WTC11 (cell line): ENCODE measurements around the gene SCGB3A2. TPM values are rescaled to one million over a fixed set of nuclear protein-coding genes. Genes with fewer than 3 reads are reported as not detected.

Experiments used
- CBFB ChIP-seq: sonication (generic); formaldehyde crosslinking; IDR thresholded peaks from 2 replicates; pipeline ENCODE4 v1.8.1; 2022; ENCODE audit warnings: mild to moderate bottlenecking, low read depth, missing genetic modification reagents
- EMX1 ChIP-seq: fragments of 250-450 bp; sonication (Bioruptor Pico); IDR thresholded peaks from 2 replicates; pipeline ENCODE4 v1.8.0; 2021; ENCODE audit warnings: mild to moderate bottlenecking
- ETV6 ChIP-seq: sonication (generic); formaldehyde crosslinking; IDR thresholded peaks from 2 replicates; pipeline ENCODE4 v1.8.1; 2022; ENCODE audit warnings: mild to moderate bottlenecking, missing genetic modification reagents
- GRHL2 ChIP-seq: fragments of 250-450 bp; sonication (Bioruptor Pico); IDR thresholded peaks from 2 replicates; pipeline ENCODE4 v1.8.0; 2022; ENCODE audit warnings: mild to moderate bottlenecking, moderate library complexity; ENCODE audit not compliant: insufficient replicate concordance, severe bottlenecking
- GTF2I ChIP-seq: fragments of 250-450 bp; sonication (Bioruptor Pico); conservative IDR thresholded peaks from 2 replicates; pipeline ENCODE4 v1.4.0; 2021; ENCODE audit warnings: mild to moderate bottlenecking
- IRF2 ChIP-seq: sonication (generic); formaldehyde crosslinking; IDR thresholded peaks from 2 replicates; pipeline ENCODE4 v1.8.0; 2022; ENCODE audit warnings: low read depth, missing genetic modification reagents, borderline replicate concordance
- JUN ChIP-seq: sonication (generic); formaldehyde crosslinking; IDR thresholded peaks from 2 replicates; pipeline ENCODE4 v1.8.0; 2023; ENCODE audit warnings: mild to moderate bottlenecking, missing genetic modification reagents
- KAT7 ChIP-seq: sonication (generic); formaldehyde crosslinking; IDR thresholded peaks from 2 replicates; pipeline ENCODE4 v1.8.1; 2023; ENCODE audit warnings: missing genetic modification reagents, mild to moderate bottlenecking, borderline replicate concordance
- NFYB ChIP-seq: sonication (generic); formaldehyde crosslinking; conservative IDR thresholded peaks from 2 replicates; pipeline ENCODE4 v1.8.0; 2022; ENCODE audit warnings: low read depth, missing genetic modification reagents
- RORB ChIP-seq: fragments of 250-450 bp; sonication (Bioruptor Pico); IDR thresholded peaks from 2 replicates; pipeline ENCODE4 v1.9.0; 2021; ENCODE audit warnings: mild to moderate bottlenecking
- TEAD1 ChIP-seq: sonication (generic); formaldehyde crosslinking; IDR thresholded peaks from 2 replicates; pipeline ENCODE4 v1.8.0; 2022; ENCODE audit warnings: mild to moderate bottlenecking, missing genetic modification reagents
- TP53 ChIP-seq: sonication (generic); formaldehyde crosslinking; IDR thresholded peaks from 2 replicates; pipeline ENCODE4 v1.8.1; 2023; ENCODE audit warnings: mild to moderate bottlenecking, missing genetic modification reagents
- ZBTB21 ChIP-seq: sonication (generic); formaldehyde crosslinking; IDR thresholded peaks from 2 replicates; pipeline ENCODE4 v1.8.1; 2023; ENCODE audit warnings: mild to moderate bottlenecking, missing genetic modification reagents, borderline replicate concordance
- ZNF219 ChIP-seq: sonication (generic); formaldehyde crosslinking; IDR thresholded peaks from 2 replicates; pipeline ENCODE4 v1.8.0; 2023; ENCODE audit warnings: missing genetic modification reagents, mild to moderate bottlenecking, borderline replicate concordance
- ZNF416 ChIP-seq: fragments of 250-450 bp; sonication (Bioruptor Pico); IDR thresholded peaks from 2 replicates; pipeline ENCODE4 v1.9.0; 2021; ENCODE audit warnings: mild to moderate bottlenecking, inconsistent platforms
- total RNA-seq: library from RNA; stranded (reverse); gene quantifications from 3 replicates; pipeline ENCODE4 v1.2.3, GENCODE V29; 2021
- TF ChIP-seq, protein P1 (sequence below): sonication (generic); formaldehyde crosslinking; IDR thresholded peaks from 2 replicates; pipeline ENCODE4 v1.8.0; 2022; ENCODE audit warnings: mild to moderate bottlenecking, missing genetic modification reagents
- TF ChIP-seq, protein P2 (sequence below): sonication (generic); formaldehyde crosslinking; IDR thresholded peaks from 2 replicates; pipeline ENCODE4 v1.8.1; 2022; ENCODE audit warnings: low read depth, mild to moderate bottlenecking, moderate library complexity, missing genetic modification reagents, borderline replicate concordance
- TF ChIP-seq, protein P3 (sequence below): sonication (generic); formaldehyde crosslinking; IDR thresholded peaks from 2 replicates; pipeline ENCODE4 v1.8.1; 2023; ENCODE audit warnings: mild to moderate bottlenecking, missing genetic modification reagents, moderate library complexity
- TF ChIP-seq, protein P4 (sequence below): sonication (generic); formaldehyde crosslinking; IDR thresholded peaks from 2 replicates; pipeline ENCODE4 v1.8.1; 2023; ENCODE audit warnings: mild to moderate bottlenecking, missing genetic modification reagents
- TF ChIP-seq, protein P5 (sequence below): sonication (generic); formaldehyde crosslinking; IDR thresholded peaks from 2 replicates; pipeline ENCODE4 v1.8.1; 2023; ENCODE audit warnings: mild to moderate bottlenecking, missing genetic modification reagents
- TF ChIP-seq, protein P6 (sequence below): fragments of 200-600 bp; IDR thresholded peaks from 2 replicates; pipeline ENCODE4 v1.8.0; 2022; ENCODE audit warnings: antibody characterized with exemption
- TF ChIP-seq, protein P7 (sequence below): fragments of 250-450 bp; sonication (Bioruptor Pico); IDR thresholded peaks from 2 replicates; pipeline ENCODE4 v1.9.0; 2021; ENCODE audit warnings: mild to moderate bottlenecking
- TF ChIP-seq, protein P8 (sequence below): sonication (generic); formaldehyde crosslinking; IDR thresholded peaks from 2 replicates; pipeline ENCODE4 v1.8.1; 2022; ENCODE audit warnings: low read depth, missing genetic modification reagents, borderline replicate concordance
- TF ChIP-seq, protein P9 (sequence below): sonication (generic); formaldehyde crosslinking; IDR thresholded peaks from 2 replicates; pipeline ENCODE4 v1.8.1; 2023; ENCODE audit warnings: mild to moderate bottlenecking, missing genetic modification reagents, borderline replicate concordance
- TF ChIP-seq, protein P10 (sequence below): fragments of 250-450 bp; sonication (Bioruptor Pico); IDR thresholded peaks from 2 replicates; pipeline ENCODE4 v1.8.0; 2021; ENCODE audit warnings: mild to moderate bottlenecking

Gene SCGB3A2
- total RNA-seq, 1 experiment from 2014 or later, result 79.1 TPM

DNA sequence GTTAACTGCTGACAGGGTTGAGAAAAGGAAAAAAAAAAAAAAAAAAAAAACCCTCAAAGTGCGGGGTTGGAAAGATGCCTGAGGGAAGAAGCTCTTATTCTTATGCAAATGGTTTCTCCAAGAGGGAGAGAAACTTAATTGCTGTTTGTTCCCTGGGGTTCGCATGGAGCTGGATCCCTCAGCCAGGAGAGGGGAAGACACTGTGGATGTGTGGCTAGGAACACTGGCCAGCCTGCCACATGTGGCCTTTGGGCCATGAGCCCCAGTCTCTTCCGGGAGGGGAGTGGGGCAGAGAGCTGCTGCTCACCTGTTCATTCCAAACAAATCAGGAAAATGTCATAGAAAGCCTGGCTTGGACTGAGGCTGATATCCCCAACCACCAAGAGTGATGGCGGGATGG lies 9.4 kb upstream of the SCGB3A2 start (continued):
- TF ChIP-seq RORB (no peak), KAT7 (CRISPR knock-in tag) (peak; percentile 85; the same call in 1 of the 2 replicates), GTF2I (CRISPR knock-in tag) (no peak), CBFB (CRISPR knock-in tag) (no peak), ZNF416 (CRISPR knock-in tag) (peak; percentile 92; the same call in 1 of the 2 replicates), ZNF219 (CRISPR knock-in tag) (no peak), ETV6 (CRISPR knock-in tag) (peak; percentile 39; the same call in 1 of the 2 replicates), ZBTB21 (CRISPR knock-in tag) (peak; percentile 72), JUN (CRISPR knock-in tag) (no peak), IRF2 (no peak), TP53 (CRISPR knock-in tag) (no peak), EMX1 (CRISPR knock-in tag) (peak; percentile 73), TEAD1 (CRISPR knock-in tag) (no peak; the same call in 1 of the 2 replicates), NFYB (CRISPR knock-in tag) (no peak), GRHL2 (CRISPR knock-in tag) (no peak)
- TF ChIP-seq, protein P1, sequence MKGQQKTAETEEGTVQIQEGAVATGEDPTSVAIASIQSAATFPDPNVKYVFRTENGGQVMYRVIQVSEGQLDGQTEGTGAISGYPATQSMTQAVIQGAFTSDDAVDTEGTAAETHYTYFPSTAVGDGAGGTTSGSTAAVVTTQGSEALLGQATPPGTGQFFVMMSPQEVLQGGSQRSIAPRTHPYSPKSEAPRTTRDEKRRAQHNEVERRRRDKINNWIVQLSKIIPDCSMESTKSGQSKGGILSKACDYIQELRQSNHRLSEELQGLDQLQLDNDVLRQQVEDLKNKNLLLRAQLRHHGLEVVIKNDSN (CRISPR knock-in tag), result no peak
- TF ChIP-seq, protein P2, sequence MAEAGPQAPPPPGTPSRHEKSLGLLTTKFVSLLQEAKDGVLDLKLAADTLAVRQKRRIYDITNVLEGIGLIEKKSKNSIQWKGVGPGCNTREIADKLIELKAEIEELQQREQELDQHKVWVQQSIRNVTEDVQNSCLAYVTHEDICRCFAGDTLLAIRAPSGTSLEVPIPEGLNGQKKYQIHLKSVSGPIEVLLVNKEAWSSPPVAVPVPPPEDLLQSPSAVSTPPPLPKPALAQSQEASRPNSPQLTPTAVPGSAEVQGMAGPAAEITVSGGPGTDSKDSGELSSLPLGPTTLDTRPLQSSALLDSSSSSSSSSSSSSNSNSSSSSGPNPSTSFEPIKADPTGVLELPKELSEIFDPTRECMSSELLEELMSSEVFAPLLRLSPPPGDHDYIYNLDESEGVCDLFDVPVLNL (CRISPR knock-in tag), result no peak
- TF ChIP-seq, protein P3, sequence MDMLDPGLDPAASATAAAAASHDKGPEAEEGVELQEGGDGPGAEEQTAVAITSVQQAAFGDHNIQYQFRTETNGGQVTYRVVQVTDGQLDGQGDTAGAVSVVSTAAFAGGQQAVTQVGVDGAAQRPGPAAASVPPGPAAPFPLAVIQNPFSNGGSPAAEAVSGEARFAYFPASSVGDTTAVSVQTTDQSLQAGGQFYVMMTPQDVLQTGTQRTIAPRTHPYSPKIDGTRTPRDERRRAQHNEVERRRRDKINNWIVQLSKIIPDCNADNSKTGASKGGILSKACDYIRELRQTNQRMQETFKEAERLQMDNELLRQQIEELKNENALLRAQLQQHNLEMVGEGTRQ (CRISPR knock-in tag), result 0 out of 2 replicates have a peak, but pooled peaks have one; percentile 39
- TF ChIP-seq, protein P4, sequence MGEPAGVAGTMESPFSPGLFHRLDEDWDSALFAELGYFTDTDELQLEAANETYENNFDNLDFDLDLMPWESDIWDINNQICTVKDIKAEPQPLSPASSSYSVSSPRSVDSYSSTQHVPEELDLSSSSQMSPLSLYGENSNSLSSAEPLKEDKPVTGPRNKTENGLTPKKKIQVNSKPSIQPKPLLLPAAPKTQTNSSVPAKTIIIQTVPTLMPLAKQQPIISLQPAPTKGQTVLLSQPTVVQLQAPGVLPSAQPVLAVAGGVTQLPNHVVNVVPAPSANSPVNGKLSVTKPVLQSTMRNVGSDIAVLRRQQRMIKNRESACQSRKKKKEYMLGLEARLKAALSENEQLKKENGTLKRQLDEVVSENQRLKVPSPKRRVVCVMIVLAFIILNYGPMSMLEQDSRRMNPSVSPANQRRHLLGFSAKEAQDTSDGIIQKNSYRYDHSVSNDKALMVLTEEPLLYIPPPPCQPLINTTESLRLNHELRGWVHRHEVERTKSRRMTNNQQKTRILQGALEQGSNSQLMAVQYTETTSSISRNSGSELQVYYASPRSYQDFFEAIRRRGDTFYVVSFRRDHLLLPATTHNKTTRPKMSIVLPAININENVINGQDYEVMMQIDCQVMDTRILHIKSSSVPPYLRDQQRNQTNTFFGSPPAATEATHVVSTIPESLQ, result no peak
- TF ChIP-seq, protein P5, sequence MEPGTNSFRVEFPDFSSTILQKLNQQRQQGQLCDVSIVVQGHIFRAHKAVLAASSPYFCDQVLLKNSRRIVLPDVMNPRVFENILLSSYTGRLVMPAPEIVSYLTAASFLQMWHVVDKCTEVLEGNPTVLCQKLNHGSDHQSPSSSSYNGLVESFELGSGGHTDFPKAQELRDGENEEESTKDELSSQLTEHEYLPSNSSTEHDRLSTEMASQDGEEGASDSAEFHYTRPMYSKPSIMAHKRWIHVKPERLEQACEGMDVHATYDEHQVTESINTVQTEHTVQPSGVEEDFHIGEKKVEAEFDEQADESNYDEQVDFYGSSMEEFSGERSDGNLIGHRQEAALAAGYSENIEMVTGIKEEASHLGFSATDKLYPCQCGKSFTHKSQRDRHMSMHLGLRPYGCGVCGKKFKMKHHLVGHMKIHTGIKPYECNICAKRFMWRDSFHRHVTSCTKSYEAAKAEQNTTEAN (CRISPR knock-in tag), result no peak
- TF ChIP-seq, protein P6, sequence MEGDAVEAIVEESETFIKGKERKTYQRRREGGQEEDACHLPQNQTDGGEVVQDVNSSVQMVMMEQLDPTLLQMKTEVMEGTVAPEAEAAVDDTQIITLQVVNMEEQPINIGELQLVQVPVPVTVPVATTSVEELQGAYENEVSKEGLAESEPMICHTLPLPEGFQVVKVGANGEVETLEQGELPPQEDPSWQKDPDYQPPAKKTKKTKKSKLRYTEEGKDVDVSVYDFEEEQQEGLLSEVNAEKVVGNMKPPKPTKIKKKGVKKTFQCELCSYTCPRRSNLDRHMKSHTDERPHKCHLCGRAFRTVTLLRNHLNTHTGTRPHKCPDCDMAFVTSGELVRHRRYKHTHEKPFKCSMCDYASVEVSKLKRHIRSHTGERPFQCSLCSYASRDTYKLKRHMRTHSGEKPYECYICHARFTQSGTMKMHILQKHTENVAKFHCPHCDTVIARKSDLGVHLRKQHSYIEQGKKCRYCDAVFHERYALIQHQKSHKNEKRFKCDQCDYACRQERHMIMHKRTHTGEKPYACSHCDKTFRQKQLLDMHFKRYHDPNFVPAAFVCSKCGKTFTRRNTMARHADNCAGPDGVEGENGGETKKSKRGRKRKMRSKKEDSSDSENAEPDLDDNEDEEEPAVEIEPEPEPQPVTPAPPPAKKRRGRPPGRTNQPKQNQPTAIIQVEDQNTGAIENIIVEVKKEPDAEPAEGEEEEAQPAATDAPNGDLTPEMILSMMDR, result no peak
- TF ChIP-seq, protein P7, sequence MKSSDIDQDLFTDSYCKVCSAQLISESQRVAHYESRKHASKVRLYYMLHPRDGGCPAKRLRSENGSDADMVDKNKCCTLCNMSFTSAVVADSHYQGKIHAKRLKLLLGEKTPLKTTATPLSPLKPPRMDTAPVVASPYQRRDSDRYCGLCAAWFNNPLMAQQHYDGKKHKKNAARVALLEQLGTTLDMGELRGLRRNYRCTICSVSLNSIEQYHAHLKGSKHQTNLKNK (CRISPR knock-in tag), result no peak
- TF ChIP-seq, protein P8, sequence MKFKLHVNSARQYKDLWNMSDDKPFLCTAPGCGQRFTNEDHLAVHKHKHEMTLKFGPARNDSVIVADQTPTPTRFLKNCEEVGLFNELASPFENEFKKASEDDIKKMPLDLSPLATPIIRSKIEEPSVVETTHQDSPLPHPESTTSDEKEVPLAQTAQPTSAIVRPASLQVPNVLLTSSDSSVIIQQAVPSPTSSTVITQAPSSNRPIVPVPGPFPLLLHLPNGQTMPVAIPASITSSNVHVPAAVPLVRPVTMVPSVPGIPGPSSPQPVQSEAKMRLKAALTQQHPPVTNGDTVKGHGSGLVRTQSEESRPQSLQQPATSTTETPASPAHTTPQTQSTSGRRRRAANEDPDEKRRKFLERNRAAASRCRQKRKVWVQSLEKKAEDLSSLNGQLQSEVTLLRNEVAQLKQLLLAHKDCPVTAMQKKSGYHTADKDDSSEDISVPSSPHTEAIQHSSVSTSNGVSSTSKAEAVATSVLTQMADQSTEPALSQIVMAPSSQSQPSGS (CRISPR knock-in tag), result no peak
- TF ChIP-seq, protein P9, sequence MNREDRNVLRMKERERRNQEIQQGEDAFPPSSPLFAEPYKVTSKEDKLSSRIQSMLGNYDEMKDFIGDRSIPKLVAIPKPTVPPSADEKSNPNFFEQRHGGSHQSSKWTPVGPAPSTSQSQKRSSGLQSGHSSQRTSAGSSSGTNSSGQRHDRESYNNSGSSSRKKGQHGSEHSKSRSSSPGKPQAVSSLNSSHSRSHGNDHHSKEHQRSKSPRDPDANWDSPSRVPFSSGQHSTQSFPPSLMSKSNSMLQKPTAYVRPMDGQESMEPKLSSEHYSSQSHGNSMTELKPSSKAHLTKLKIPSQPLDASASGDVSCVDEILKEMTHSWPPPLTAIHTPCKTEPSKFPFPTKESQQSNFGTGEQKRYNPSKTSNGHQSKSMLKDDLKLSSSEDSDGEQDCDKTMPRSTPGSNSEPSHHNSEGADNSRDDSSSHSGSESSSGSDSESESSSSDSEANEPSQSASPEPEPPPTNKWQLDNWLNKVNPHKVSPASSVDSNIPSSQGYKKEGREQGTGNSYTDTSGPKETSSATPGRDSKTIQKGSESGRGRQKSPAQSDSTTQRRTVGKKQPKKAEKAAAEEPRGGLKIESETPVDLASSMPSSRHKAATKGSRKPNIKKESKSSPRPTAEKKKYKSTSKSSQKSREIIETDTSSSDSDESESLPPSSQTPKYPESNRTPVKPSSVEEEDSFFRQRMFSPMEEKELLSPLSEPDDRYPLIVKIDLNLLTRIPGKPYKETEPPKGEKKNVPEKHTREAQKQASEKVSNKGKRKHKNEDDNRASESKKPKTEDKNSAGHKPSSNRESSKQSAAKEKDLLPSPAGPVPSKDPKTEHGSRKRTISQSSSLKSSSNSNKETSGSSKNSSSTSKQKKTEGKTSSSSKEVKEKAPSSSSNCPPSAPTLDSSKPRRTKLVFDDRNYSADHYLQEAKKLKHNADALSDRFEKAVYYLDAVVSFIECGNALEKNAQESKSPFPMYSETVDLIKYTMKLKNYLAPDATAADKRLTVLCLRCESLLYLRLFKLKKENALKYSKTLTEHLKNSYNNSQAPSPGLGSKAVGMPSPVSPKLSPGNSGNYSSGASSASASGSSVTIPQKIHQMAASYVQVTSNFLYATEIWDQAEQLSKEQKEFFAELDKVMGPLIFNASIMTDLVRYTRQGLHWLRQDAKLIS (CRISPR knock-in tag), result no peak
- TF ChIP-seq, protein P10, sequence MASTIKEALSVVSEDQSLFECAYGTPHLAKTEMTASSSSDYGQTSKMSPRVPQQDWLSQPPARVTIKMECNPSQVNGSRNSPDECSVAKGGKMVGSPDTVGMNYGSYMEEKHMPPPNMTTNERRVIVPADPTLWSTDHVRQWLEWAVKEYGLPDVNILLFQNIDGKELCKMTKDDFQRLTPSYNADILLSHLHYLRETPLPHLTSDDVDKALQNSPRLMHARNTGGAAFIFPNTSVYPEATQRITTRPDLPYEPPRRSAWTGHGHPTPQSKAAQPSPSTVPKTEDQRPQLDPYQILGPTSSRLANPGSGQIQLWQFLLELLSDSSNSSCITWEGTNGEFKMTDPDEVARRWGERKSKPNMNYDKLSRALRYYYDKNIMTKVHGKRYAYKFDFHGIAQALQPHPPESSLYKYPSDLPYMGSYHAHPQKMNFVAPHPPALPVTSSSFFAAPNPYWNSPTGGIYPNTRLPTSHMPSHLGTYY (CRISPR knock-in tag), result peak; percentile 83; the same call in 1 of the 2 replicates
